ENCODE results near the gene KIR3DL2. TPM values are rescaled to one million over a fixed set of nuclear protein-coding genes. Genes with fewer than 3 reads are reported as not detected.
"Not testable (repeated sequence)": the region's sequence is repeated elsewhere in the genome, so short reads cannot be mapped to it uniquely, and the experiment has no call there.

KIR3DL2 gene
- not detected in 2 replicates for total RNA-seq (2014; rRNA removed; shearing (Covaris generic))

DNA sequence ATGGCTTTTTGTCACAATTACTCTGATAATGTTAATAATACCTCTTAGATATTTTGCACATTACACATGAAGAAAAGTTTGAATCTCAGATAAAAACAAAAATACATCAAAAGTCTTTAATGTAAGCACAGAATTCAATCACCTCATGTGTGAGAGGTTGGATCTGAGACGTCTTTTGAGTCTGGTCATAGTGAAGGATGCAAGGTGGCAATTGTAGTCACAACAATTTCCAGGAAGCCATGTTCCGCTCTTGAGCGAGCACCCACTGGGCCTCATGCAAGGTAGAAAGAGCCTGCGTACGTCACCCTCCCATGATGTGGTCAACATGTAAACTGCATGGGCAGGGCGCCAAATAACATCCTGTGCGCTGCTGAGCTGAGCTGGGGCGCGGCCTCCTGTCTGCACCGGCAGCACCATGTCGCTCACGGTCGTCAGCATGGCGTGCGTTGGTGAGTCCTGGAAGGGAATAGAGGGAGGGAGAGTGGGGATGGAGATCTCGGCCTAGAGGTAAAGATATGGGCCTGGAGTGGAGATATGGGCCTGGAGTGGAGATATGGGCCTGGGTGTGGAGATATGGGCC is at the start of gene KIR3DL2:
Gene KIR3DL2, plus strand, starts transcription at position 383 of the 580 bp plus-strand sequence. Its CDS starts 33 bp downstream, at position 416.
- not testable (repeated sequence) for DNase-seq (ENCODE audit: low spot score)

DNA sequence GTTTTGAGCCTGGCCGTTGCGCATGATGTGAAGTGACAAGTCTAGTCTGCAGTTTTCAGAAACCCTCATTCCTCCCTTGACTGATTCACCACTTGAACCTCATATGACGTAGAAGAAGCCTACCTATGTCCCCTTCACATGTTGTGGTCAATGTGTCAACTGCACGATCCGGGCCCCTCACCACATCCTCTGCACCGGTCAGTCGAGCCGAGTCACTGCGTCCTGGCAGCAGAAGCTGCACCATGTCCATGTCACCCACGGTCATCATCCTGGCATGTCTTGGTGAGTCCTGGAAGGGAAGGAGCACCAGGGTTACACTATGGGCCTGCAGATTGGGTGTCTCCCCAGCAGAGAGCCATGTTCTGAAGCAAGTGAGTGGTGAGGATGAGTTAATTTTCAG is 46.8 kb upstream of the KIR3DL2 start, which contains the start of gene KIR2DL4:
Gene KIR2DL4, plus strand, starts transcription at position 201 of the 400 bp plus-strand sequence. Its CDS starts 42 bp downstream, at position 243.
- no peak for DNase-seq (ENCODE audit: low spot score)

GRCh38 chr19:54804101-54804500 is 46.1 kb upstream of the KIR3DL2 start:
- DNase-seq (ENCODE audit: low spot score) = no peak

DNA sequence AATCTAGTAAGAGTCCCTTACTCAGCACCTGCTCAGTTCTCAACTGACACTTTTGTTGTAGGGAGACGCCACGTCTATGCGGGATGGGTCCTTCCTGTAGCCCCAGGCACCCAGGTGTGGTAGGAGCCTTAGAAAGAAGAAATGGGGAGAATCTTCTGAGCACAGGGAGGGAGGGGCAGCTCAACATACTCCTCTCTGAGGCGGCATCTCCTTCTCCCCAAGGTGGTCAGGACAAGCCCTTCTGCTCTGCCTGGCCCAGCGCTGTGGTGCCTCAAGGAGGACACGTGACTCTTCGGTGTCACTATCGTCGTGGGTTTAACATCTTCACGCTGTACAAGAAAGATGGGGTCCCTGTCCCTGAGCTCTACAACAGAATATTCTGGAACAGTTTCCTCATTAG is 45.7 kb upstream of the KIR3DL2 start:
- no peak for DNase-seq (ENCODE audit: low spot score)

DNA sequence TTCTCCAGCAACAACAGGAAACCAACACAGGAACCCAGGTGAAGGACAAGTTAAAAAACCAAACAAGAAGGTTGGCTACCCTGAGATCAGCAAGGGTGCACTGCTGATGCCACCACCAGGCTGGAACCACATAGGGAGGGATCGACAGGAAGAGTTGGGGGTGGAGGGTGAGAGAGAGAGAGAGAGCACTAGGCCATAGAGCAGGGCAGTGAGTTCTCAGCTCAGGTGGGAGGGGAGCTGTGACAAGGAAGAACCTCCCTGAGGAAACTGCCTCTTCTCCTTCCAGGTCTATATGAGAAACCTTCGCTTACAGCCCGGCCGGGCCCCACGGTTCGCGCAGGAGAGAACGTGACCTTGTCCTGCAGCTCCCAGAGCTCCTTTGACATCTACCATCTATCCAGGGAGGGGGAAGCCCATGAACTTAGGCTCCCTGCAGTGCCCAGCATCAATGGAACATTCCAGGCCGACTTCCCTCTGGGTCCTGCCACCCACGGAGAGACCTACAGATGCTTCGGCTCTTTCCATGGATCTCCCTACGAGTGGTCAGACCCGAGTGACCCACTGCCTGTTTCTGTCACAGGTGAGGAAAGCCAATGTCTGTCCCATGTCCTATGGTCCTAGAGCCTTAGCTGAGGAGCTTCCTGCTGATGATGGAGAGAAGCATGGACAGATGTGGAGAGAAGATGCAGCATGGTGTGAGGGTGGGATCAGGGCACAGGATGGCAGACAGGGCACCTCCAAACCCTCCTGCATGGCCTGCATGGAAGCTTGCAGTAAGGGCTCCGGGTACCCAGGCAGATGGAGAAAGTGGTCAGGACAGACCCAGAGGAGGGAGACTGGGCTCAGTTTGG is 44.4 kb upstream of the KIR3DL2 start:
- DNase-seq (ENCODE audit: low spot score) = no peak

- DNase-seq (ENCODE audit: low spot score) = no peak
Observed at GRCh38 chr19:54806516-54806838, 43.8 kb upstream of the KIR3DL2 start.

DNA sequence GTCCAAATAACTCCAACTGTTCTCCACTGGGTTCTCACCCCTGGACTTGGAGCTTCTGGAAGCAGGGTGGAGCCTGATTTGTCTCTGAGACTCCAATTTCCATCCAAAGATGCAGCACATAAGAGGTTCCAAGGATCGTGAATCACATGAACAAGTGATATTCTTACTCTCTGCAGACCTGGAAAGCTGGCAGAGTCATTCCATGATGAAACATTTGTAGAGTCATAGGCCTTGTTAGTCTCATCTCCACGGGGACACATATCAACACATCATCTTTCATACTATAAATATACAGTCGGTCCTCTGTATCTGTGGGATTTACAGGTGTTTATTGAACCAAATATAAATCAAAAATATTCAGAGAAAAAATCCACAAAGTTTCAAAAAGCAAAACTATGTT is 35.7 kb upstream of the KIR3DL2 start:
- DNase-seq (ENCODE audit: low spot score) = not testable (repeated sequence)

DNA sequence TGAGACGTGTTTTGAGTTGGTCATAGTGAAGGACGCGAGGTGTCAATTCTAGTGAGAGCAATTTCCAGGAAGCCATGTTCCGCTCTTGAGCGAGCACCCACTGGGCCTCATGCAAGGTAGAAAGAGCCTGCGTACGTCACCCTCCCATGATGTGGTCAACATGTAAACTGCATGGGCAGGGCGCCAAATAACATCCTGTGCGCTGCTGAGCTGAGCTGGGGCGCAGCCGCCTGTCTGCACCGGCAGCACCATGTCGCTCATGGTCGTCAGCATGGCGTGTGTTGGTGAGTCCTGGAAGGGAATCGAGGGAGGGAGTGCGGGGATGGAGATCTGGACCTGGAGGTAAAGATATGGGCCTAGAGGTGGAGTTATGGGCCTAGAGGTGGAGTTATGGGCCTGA is 34.0 kb upstream of the KIR3DL2 start, which contains the start of gene KIR3DL1:
Gene KIR3DL1, plus strand, starts transcription at position 218 of the 400 bp plus-strand sequence.
- not testable (repeated sequence) for DNase-seq (ENCODE audit: low spot score)

DNA sequence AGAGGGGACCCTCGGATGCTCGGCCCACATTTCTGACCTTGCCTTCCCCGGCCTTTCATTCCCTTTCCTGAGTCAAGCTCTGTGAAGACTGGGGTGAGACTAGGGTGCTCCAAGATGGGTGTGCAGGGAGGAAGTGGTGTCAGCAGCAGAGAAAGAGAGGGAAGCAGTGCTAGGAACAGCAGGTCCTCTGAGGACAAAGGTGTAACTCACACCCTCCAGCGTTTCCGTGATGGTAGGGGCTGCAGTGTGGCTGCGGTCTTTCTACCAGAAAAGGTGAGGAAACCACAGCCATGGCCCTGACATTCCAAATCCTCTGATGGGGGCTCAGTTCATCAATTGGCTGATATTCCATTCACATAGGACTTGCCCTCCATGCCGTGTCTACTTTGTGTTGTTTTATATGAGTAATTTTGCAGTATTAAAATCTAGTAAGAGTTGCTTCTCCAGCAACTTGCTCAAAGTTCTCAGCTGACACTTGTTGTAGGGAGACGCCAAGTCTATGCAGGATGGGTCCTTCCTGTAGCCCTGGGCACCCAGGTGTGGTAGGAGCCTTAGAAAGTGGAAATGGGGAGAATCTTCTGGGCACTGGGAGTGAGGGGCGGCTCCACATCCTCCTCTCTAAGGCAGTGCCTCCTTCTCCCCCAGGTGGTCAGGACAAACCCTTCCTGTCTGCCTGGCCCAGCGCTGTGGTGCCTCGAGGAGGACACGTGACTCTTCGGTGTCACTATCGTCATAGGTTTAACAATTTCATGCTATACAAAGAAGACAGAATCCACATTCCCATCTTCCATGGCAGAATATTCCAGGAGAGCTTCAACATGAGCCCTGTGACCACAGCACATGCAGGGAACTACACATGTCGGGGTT is 32.3 kb upstream of the KIR3DL2 start:
- no peak for DNase-seq (ENCODE audit: low spot score)

DNA sequence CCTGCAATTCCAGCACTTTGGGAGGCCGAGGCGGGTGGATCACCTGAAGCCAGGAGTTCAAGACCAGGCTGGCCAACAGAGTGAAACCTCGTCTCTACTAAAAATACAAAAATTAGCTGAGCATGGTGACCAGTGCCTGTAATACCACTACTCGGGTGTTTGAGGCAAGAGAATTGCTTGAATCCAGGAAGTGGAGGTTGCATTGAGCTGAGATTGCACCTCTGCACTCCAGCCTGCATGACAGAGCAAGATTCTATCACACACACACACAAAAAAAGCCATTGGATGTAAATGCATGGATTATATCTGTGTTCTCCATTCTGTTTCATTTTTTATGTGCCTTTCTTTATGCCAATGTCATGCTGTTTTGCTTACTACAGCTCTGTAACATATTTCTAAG is 25.8 kb upstream of the KIR3DL2 start:
- DNase-seq (ENCODE audit: low spot score) = not testable (repeated sequence)

GRCh38 chr19:54825326-54825725 is 24.9 kb upstream of the KIR3DL2 start:
- not testable (repeated sequence) for DNase-seq (ENCODE audit: low spot score)

GRCh38 chr19:54828064-54828463 is 22.2 kb upstream of the KIR3DL2 start:
- not testable (repeated sequence) for DNase-seq (ENCODE audit: low spot score)

- not testable (repeated sequence) for DNase-seq (ENCODE audit: low spot score)
Observed at GRCh38 chr19:54832496-54832895, 17.7 kb upstream of the KIR3DL2 start, which contains the start of gene KIR2DS4. Gene KIR2DS4, plus strand, starts transcription at chr19:54832676.

GRCh38 chr19:54835126-54835525 is 15.1 kb upstream of the KIR3DL2 start:
- DNase-seq (ENCODE audit: low spot score) = not testable (repeated sequence)

- not testable (repeated sequence) for DNase-seq (ENCODE audit: low spot score)
Observed at GRCh38 chr19:54837522-54837921, 12.7 kb upstream of the KIR3DL2 start.

DNA sequence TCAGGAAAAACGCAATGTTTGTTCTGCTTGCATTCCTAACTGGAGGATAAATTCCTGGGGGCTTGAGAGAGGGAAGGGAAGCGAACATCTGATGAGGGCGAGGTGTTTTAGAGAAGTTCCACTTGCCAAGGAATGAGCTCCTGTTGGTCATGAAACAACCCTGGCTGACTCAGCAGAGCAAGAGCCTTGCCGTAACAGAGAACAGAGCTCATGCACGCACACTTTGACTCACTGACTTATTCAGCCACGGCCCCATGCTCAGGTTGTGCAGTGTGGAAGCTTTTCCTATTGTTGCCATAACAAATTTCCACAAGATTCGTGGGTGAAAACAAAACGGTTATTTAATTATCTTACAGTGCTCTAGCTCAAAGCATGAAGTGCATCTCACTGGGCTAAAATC is 7.1 kb upstream of the KIR3DL2 start:
- not testable (repeated sequence) for DNase-seq (ENCODE audit: low spot score)

DNA sequence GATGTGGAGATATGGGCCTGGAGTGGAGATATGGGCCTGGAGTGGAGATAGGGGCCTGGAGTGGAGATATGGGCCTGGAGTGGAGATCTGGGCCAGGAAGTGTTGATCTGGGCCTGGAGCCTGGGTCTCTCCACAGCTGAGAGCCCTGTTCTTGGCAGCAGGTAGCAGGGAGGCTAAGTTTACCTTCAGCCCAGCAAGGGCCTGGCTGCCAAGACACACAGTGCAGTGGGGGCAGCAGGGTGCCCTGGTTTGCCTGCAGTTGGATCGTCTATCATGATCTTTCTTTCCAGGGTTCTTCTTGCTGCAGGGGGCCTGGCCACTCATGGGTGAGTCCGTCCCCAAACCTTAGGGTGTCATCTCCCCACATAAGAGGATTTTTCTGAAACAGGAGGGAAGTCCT is 687 bp downstream of the KIR3DL2 start:
- no peak for DNase-seq (ENCODE audit: low spot score)

DNA sequence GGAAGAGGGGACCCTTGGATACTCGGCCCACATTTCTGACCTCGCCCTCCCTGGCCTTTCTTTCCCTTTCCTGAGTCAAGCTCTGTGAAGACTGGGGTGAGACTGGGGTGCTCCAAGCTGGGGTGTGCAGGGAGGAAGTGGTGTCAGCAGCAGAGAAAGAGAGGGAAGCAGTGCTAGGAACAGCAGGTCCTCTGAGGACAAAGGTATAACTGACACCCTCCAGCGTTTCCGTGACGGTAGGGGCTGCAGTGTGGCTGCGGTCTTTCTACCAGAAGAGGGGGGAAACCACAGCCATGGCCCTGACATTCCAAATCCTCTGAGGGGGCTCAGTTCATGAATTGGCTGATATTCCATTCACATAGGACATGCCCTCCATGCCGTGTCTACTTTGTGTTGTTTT is 1.1 kb downstream of the KIR3DL2 start:
- DNase-seq (ENCODE audit: low spot score) = no peak

DNA sequence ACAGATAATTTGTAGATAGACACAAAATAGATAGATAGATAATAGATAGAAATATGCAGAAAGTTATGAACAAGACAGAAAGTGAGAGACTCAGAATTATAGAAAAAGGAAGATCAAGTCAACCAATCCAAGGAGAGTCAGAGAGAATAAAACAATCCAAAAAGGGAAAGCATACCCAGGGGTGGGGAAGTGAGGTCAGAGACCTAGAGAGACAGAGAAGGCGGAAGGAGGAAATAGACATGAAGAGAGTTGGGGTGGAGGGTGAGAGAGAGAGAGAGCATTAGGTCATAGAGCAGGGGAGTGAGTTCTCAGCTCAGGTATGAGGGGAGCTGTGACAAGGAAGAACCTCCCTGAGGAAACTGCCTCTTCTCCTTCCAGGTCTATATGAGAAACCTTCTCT is 5.0 kb downstream of the KIR3DL2 start:
- DNase-seq (ENCODE audit: low spot score) = not testable (repeated sequence)

GRCh38 chr19:54858476-54858875 is 8.2 kb downstream of the KIR3DL2 start:
- not testable (repeated sequence) for DNase-seq (ENCODE audit: low spot score)

DNA sequence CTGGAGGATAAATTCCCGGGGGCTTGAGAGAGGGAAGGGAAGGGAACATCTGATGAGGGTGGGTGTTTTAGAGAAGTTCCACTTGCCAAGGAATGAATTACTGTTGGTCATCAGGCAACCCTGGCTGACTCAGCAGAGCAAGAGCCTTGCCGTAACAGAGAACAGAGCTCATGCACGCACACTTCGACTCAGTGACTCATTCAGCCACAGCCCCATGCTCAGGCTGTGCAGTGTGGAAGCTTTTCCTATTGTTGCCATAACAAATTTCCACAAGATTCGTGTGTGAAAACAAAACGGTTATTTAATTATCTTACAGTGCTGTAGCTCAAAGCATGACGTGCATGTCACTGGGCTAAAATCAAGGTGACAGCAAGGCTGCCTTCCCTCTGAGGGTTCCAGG is 9.2 kb downstream of the KIR3DL2 start:
- not testable (repeated sequence) for DNase-seq (ENCODE audit: low spot score)

- not testable (repeated sequence) for DNase-seq (ENCODE audit: low spot score)
Observed at GRCh38 chr19:54863459-54863858, 13.2 kb downstream of the KIR3DL2 start.
